ENCODE data around the gene CFAP73. TPM values are rescaled to one million over a fixed set of nuclear protein-coding genes. Genes with fewer than 3 reads are reported as not detected.
A peak's percentile ranks its signal among the peaks of the same experiment; 100 is the strongest.

The CFAP73 gene
- total and polyA plus RNA-seq, 7 donors: 0.42 to 0.60 (median 0.46) TPM; not detected in 4

DNA sequence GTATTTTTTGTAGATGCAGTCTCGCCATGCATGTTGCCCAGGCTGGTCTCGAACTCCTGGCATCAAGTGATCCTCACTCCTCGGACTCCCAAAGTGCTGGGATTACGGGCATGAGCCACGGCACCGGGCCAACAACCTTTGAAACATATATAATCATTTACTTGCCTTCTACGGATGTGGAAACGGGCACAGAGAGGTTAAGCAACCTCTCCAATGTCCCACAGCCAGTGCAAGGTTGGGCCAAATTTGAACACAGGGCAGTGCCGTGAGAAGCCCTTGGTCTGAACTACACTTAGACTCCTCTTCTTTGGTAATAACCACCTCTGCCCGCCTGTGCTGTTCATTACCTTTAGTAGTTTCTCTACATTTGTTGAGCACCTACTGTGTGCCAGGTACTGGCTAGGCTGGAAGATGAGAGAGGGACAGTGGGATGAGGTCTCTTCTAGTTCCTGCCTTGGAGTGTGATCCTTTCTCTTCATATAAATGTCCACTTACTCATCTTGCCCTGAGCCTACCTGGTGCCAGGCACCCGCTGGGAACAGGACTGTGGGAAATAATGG is 33.6 kb downstream of the CFAP73 start:
- DNase-seq: no peak
- Histone ChIP-seq H3K4me1 (peaks cover 0 to 30% (median 26%) of the 10 kb centered on the region in 4 donors), H3K36me3 (peaks cover 17 to 35% (median 19%) of the 10 kb centered on the region in 4 donors), H3K9me3 (no peaks in the 10 kb centered on the region), H3K4me3 (no peak overlapping the region), H3K27ac (no peak overlapping the region), H3K27me3 (no peaks in the 10 kb centered on the region)
- TF ChIP-seq, protein P1, sequence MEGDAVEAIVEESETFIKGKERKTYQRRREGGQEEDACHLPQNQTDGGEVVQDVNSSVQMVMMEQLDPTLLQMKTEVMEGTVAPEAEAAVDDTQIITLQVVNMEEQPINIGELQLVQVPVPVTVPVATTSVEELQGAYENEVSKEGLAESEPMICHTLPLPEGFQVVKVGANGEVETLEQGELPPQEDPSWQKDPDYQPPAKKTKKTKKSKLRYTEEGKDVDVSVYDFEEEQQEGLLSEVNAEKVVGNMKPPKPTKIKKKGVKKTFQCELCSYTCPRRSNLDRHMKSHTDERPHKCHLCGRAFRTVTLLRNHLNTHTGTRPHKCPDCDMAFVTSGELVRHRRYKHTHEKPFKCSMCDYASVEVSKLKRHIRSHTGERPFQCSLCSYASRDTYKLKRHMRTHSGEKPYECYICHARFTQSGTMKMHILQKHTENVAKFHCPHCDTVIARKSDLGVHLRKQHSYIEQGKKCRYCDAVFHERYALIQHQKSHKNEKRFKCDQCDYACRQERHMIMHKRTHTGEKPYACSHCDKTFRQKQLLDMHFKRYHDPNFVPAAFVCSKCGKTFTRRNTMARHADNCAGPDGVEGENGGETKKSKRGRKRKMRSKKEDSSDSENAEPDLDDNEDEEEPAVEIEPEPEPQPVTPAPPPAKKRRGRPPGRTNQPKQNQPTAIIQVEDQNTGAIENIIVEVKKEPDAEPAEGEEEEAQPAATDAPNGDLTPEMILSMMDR (IDR thresholded peaks at IDR 0.05): no peak
- no peak for TF ChIP-seq POLR2AphosphoS5 (IDR thresholded peaks at IDR 0.05)
- TF ChIP-seq POLR2A (IDR thresholded peaks at IDR 0.05): no peak
- no peak for TF ChIP-seq EP300 (IDR thresholded peaks at IDR 0.05)
- WGBS, 2 donors: 86 to 94% methylated on average over 11 of the region's 11 CpGs
- intact Hi-C loops (cut with DNase I): loop anchor here (10.0 kb wide), 1 partner anchor 62 kb away; no protein-coding TSS in a partner anchor

DNA sequence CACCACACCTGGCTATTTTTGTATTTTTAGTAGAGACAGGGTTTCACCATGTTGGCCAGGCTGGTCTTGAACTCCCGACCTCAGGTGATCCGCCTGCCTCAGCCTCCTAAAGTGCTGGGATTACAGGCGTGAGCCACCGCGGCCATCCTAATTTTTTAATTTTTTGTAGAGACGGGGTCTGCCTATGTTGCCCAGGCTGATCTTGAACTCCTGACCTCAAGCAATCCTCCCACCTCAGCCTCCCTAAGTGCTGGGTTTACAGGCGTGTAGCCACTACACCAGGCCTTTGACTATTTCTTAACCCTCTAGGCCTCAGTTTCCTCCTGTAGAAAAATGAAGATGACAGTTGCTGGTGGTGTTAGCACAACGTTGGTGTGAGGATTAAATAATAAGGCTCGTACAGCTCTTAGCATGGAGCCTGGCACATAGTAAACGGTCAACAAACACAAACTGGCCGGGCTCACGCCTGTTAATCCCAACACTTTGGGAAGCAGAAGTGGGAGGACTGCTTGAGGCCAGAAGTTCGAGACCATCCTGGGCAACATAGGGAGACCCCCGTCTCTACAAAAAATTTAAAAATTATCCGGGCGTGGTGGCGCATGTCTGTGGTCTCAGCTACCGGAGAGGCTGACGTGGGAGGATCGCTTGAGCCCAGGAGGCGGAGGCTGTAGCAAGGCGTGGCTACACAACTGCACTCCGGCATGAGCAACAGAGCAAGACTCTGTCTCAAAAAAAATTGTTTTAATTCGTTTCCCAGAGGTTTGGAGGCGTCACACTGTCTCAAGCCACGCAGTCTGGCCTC is 34.8 kb downstream of the CFAP73 start:
- Histone ChIP-seq H3K27me3 (no peaks in the 10 kb centered on the region), H3K36me3 (peaks cover 7 to 27% (median 10%) of the 10 kb centered on the region in 4 donors), H3K4me1 (peaks cover 0 to 30% (median 26%) of the 10 kb centered on the region in 4 donors), H3K4me3 (peak overlapping the region; percentile 77 to 99 (median 86)), H3K27ac (peak overlapping the region; percentile 93 to 97 (median 96)), H3K9me3 (no peaks in the 10 kb centered on the region)
- intact Hi-C loops (cut with DNase I): loop anchor here (2.0 to 10.0 kb wide), 3 partner anchors 37 to 175 kb away; partner anchors contain the start of genes PLBD2 and TPCN1
- WGBS, 2 donors: 22 to 30% methylated on average over 26 of the region's 26 CpGs
- TF ChIP-seq EP300 (IDR thresholded peaks at IDR 0.05) (no peak), POLR2A (IDR thresholded peaks at IDR 0.05) (no peak)
- no peak for DNase-seq

DNA sequence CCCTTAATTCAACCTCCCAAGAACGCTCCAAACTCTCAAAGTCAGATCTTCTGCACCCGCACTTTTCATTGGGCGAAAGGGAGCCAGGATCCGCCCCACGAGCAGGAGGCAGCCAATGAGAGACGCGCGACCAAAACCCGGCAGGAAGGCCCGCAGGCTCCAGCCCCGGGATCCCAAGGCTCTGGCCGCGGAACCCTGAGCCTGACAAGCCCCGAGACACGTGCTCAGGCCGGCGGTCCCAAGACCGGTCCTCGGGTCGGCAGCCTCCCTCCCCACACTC is 35.3 kb downstream of the CFAP73 start:
- Histone ChIP-seq H3K27ac (peak overlapping the region; percentile 93 to 97 (median 96)), H3K36me3 (peaks cover 1 to 21% (median 7%) of the 10 kb centered on the region in 4 donors), H3K27me3 (no peaks in the 10 kb centered on the region), H3K4me1 (peaks cover 0 to 30% (median 26%) of the 10 kb centered on the region in 4 donors), H3K4me3 (peak overlapping the region; percentile 77 to 99 (median 86)), H3K9me3 (no peaks in the 10 kb centered on the region)
- intact Hi-C loops (cut with DNase I): loop anchor here (2.0 to 10.0 kb wide), 3 partner anchors 36 to 174 kb away; partner anchors contain the start of genes PLBD2 and TPCN1
- TF ChIP-seq POLR2A (IDR thresholded peaks at IDR 0.05) (no peak), POLR2AphosphoS5 (IDR thresholded peaks at IDR 0.05) (peak in 1 of 4 donors; percentile 35)
- WGBS, 2 donors: 0% methylated on average over 20 of the region's 20 CpGs
- peak; percentile 95 for DNase-seq

DNA sequence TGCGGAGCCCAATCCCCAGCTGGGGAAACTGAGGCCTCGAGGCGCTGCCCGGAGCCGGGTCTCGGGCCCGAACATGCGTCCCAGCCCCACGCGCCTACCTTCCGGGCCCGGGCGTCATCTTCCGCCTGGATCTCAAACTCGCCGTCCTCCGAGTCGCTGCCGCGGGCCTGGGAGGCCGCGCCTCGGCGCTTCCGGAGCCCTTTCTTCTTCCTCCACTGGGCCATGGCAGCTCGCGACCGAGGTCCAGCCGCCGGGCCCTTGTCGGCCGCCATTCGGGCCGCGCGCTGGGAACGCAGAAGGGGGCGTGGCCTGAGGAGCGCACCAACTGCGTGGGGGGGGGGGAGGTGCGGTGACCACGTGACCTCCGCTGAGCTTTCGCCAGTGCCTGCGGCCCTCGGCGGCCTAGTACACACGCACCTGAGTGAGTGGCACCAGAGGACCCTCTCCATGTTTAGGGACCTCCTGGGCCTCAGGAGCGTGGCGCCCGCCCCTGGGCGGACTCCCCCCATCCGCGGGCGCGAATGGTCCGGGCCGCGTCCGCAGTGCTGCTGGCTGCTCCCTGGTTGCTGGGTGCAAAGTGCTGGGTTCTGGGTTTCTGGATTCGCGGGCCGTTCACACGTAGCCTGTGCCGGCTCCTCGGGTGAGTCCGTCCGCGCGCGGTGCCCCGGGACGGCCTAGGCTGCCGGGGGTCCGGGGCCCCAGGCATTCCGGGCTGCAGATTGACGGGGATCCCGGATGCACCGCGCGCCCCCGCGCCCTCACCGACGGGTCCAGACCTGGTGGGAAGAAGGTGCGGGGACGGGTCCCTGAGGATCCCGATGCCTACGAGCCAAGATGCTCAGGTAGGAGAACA is 35.9 kb downstream of the CFAP73 start, which contains the start of the genes DDX54 and RITA1:
Gene DDX54, minus strand, starts transcription at position 299 of the 853 bp plus-strand sequence. Its CDS starts 27 bp downstream, at position 272.
Gene RITA1, plus strand, starts transcription at position 542 of the 853 bp plus-strand sequence. CDS start 1,026 bp downstream, outside the sequence.
- TF ChIP-seq POLR2AphosphoS5 (IDR thresholded peaks at IDR 0.05) (peak; percentile 28 to 76 (median 60)), POLR2A (IDR thresholded peaks at IDR 0.05) (no peak)
- TF ChIP-seq, protein P1 (IDR thresholded peaks at IDR 0.05): no peak
- Histone ChIP-seq H3K4me1 (peaks cover 0 to 30% (median 26%) of the 10 kb centered on the region in 4 donors), H3K4me3 (peak within 1 kb of the TSS; percentile 77 to 99 (median 86)), H3K36me3 (peaks cover 0 to 17% (median 2%) of the 10 kb centered on the region in 4 donors), H3K9me3 (no peaks in the 10 kb centered on the region), H3K27me3 (no peaks in the 10 kb centered on the region), H3K27ac (peak within 1 kb of the TSS; percentile 93 to 97 (median 96))
- peak; percentile 91 for DNase-seq
- WGBS, 2 donors: 0 to 1% methylated on average over 89 of the region's 89 CpGs
- intact Hi-C loops (cut with DNase I): loop anchor here (2.0 to 10.0 kb wide), 3 partner anchors 35 to 173 kb away; partner anchors contain the start of genes PLBD2 and TPCN1

DNA sequence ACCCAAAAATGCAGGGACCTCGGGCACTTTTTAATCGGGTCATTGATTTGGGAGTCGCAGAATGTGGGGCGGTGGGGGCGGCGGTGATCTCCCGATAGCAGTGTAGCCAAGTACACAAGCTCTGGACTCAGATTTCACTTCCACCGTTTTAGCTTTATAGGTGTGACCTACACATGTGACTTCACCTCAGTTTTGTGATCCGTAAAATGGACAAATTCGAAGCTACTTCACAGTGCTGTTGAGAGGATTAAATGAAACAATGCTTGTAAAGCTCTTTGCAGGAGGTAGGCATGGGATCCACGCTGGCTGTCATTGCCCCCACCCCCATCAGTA is 36.5 kb downstream of the CFAP73 start:
- Histone ChIP-seq H3K9me3 (no peaks in the 10 kb centered on the region), H3K36me3 (peaks cover 0 to 17% (median 0%) of the 10 kb centered on the region in 4 donors), H3K27ac (peak overlapping the region; percentile 93 to 97 (median 96)), H3K4me3 (peak overlapping the region; percentile 77 to 99 (median 86)), H3K27me3 (no peaks in the 10 kb centered on the region), H3K4me1 (peaks cover 0 to 30% (median 26%) of the 10 kb centered on the region in 4 donors)
- WGBS, 2 donors: 4 to 10% methylated on average over 11 of the region's 11 CpGs
- TF ChIP-seq POLR2AphosphoS5 (IDR thresholded peaks at IDR 0.05): no peak
- TF ChIP-seq EP300 (IDR thresholded peaks at IDR 0.05): no peak
- TF ChIP-seq, protein P1 (IDR thresholded peaks at IDR 0.05): no peak
- TF ChIP-seq POLR2A (IDR thresholded peaks at IDR 0.05): no peak
- intact Hi-C loops (cut with DNase I): loop anchor here (10.0 kb wide), 1 partner anchor 59 kb away; no protein-coding TSS in a partner anchor
- DNase-seq: no peak

All from sigmoid colon (tissue), 7 donors.